Measurements from ENCODE around the gene LDB2. TPM values are rescaled to one million over a fixed set of nuclear protein-coding genes. Genes with fewer than 3 reads are reported as not detected.

The LDB2 gene
- total RNA-seq, 2 experiments from 2014 or later, result not detected

DNA sequence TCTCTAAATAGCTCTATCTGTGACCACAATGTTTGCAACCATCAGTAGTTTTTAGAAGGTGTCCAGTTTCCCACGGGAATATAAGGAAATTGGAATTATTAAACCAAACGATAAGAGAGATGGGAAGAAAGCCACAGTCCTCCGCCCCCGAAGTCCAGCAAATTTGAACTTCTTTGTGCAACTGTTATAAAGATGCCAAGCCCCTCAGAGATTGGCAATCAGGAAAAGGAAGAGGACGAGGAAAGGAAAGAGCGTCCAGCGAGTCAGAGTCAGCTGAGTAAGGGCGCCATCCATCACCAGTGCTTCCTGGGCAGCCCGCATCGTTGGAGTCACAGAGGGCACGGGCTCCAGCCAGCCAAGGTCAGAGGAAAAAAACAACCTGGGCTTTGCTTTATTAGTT lies 35.7 kb downstream of the LDB2 start:
- Histone ChIP-seq H3K4me2 (ENCODE audit: low read length) (no peak overlapping the region), H3K4me1 (ENCODE audit: insufficient read depth, low read length, poor library complexity, severe bottlenecking) (no peaks in the 10 kb centered on the region), H3K36me3 (ENCODE audit: insufficient read depth, low read length) (no peaks in the 10 kb centered on the region), H2AFZ (ENCODE audit: low read length) (no peak overlapping the region), H3K4me3 (ENCODE audit: low read depth, low read length, poor library complexity, severe bottlenecking) (no peak overlapping the region), H3K79me2 (ENCODE audit: insufficient read depth, low read depth, low read length) (no peaks in the 10 kb centered on the region), H3K9me2 (ENCODE audit: insufficient read depth, low read length) (no peaks in the 10 kb centered on the region), H4K20me1 (ENCODE audit: insufficient read depth, low read length) (no peaks in the 10 kb centered on the region), H3K9me3 (ENCODE audit: low read length) (no peaks in the 10 kb centered on the region), H3K27ac (ENCODE audit: low read depth, low read length, poor library complexity, severe bottlenecking) (no peak overlapping the region)
- TF ChIP-seq, protein P1, sequence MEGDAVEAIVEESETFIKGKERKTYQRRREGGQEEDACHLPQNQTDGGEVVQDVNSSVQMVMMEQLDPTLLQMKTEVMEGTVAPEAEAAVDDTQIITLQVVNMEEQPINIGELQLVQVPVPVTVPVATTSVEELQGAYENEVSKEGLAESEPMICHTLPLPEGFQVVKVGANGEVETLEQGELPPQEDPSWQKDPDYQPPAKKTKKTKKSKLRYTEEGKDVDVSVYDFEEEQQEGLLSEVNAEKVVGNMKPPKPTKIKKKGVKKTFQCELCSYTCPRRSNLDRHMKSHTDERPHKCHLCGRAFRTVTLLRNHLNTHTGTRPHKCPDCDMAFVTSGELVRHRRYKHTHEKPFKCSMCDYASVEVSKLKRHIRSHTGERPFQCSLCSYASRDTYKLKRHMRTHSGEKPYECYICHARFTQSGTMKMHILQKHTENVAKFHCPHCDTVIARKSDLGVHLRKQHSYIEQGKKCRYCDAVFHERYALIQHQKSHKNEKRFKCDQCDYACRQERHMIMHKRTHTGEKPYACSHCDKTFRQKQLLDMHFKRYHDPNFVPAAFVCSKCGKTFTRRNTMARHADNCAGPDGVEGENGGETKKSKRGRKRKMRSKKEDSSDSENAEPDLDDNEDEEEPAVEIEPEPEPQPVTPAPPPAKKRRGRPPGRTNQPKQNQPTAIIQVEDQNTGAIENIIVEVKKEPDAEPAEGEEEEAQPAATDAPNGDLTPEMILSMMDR (conservative IDR thresholded peaks at IDR 0.05; ENCODE audit: low read length), result no peak
- TF ChIP-seq EZH2phosphoT487 (IDR thresholded peaks at IDR 0.05; ENCODE audit: borderline replicate concordance, low read depth, low read length), result no peak
- intact Hi-C loops (cut with micrococcal nuclease; ENCODE audit: unreplicated experiment), result no loop called here
- no TSS peak for BruUV-seq (replicated peaks)
- POLR2A ChIA-PET, result interaction anchor here (0.7 kb wide), 1 partner anchor 246 kb away, joined by 5 read pairs; no protein-coding TSS in a partner anchor
- CTCF ChIA-PET (ENCODE audit: unreplicated experiment), result no interaction called here
- DNase-seq (ENCODE audit: low spot score), result no peak

DNA sequence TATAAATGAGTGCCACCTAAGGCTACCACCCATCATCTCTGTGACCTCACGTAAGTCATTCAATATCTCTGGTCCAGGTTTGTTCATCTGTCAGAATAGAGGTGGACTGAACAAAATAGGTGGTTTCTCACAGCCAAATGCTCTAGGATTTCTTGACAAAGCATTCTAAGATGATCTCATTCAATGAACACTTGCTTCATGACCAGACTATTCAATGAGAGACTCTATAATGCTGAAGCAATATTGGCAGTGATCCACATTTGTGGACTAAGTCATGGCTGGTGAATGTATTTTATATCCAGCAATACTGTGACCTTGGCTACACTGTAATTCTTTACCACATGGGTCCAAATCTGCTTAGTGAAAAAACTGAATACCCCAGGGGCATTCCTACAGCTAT lies 37.9 kb downstream of the LDB2 start:
- ChIA-PET CTCF (ENCODE audit: unreplicated experiment) (no interaction called here), POLR2A (no interaction called here)
- no peak for DNase-seq (ENCODE audit: low spot score)
- no peaks in the 10 kb centered on the region for H3K9me2 ChIP-seq (ENCODE audit: insufficient read depth, low read length)
- no peaks in the 10 kb centered on the region for H3K36me3 ChIP-seq (ENCODE audit: insufficient read depth, low read length)
- no TSS peak for BruUV-seq (replicated peaks)
- H2AFZ ChIP-seq (ENCODE audit: low read length), result no peak overlapping the region
- TF ChIP-seq EZH2phosphoT487 (IDR thresholded peaks at IDR 0.05; ENCODE audit: borderline replicate concordance, low read depth, low read length), result no peak
- TF ChIP-seq, protein P1 (conservative IDR thresholded peaks at IDR 0.05; ENCODE audit: low read length), result no peak
- no peaks in the 10 kb centered on the region for H3K4me1 ChIP-seq (ENCODE audit: insufficient read depth, low read length, poor library complexity, severe bottlenecking)
- no peak overlapping the region for H3K4me3 ChIP-seq (ENCODE audit: low read depth, low read length, poor library complexity, severe bottlenecking)
- intact Hi-C loops (cut with micrococcal nuclease; ENCODE audit: unreplicated experiment), result no loop called here
- H4K20me1 ChIP-seq (ENCODE audit: insufficient read depth, low read length), result no peaks in the 10 kb centered on the region
- no peaks in the 10 kb centered on the region for H3K79me2 ChIP-seq (ENCODE audit: insufficient read depth, low read depth, low read length)
- no peaks in the 10 kb centered on the region for H3K9me3 ChIP-seq (ENCODE audit: low read length)
- H3K4me2 ChIP-seq (ENCODE audit: low read length), result no peak overlapping the region
- no peak overlapping the region for H3K27ac ChIP-seq (ENCODE audit: low read depth, low read length, poor library complexity, severe bottlenecking)

DNA sequence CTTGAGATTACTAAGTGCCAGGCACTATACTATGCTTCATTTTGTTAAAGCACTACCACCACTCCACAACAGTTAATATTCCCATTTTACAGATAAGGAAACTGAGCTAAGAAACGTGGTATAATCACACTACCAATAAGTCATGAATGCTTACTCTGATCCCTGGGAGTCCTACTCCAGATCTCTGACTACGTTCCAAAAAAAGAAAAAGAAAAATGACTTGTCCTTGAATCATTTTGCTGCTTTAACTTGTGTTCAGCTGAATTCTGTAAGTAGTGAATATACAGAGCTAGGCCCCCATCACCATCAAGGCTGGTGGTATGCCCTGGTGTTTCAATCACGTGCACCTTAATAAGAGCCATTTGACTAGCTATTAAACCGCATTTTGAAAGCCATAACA lies 39.4 kb downstream of the LDB2 start:
- H3K9me3 ChIP-seq (ENCODE audit: low read length), result no peaks in the 10 kb centered on the region
- DNase-seq (ENCODE audit: low spot score), result no peak
- no peaks in the 10 kb centered on the region for H3K36me3 ChIP-seq (ENCODE audit: insufficient read depth, low read length)
- H3K27ac ChIP-seq (ENCODE audit: low read depth, low read length, poor library complexity, severe bottlenecking), result no peak overlapping the region
- H3K4me2 ChIP-seq (ENCODE audit: low read length), result no peak overlapping the region
- no peaks in the 10 kb centered on the region for H3K4me1 ChIP-seq (ENCODE audit: insufficient read depth, low read length, poor library complexity, severe bottlenecking)
- POLR2A ChIA-PET, result interaction anchor here (0.6 kb wide), 1 partner anchor 114 kb away, joined by 3 read pairs; no protein-coding TSS in a partner anchor
- no peak overlapping the region for H2AFZ ChIP-seq (ENCODE audit: low read length)
- BruUV-seq (replicated peaks), result no TSS peak
- H3K9me2 ChIP-seq (ENCODE audit: insufficient read depth, low read length), result no peaks in the 10 kb centered on the region
- no peak overlapping the region for H3K4me3 ChIP-seq (ENCODE audit: low read depth, low read length, poor library complexity, severe bottlenecking)
- CTCF ChIA-PET (ENCODE audit: unreplicated experiment), result no interaction called here
- no peaks in the 10 kb centered on the region for H3K79me2 ChIP-seq (ENCODE audit: insufficient read depth, low read depth, low read length)
- no peaks in the 10 kb centered on the region for H4K20me1 ChIP-seq (ENCODE audit: insufficient read depth, low read length)
- intact Hi-C loops (cut with micrococcal nuclease; ENCODE audit: unreplicated experiment), result no loop called here
- TF ChIP-seq EZH2phosphoT487 (IDR thresholded peaks at IDR 0.05; ENCODE audit: borderline replicate concordance, low read depth, low read length), result no peak
- TF ChIP-seq, protein P1 (conservative IDR thresholded peaks at IDR 0.05; ENCODE audit: low read length), result no peak
